ENCODE data around the gene ADCY2.

The ADCY2 gene

GRCh38 chr5:7435503-7435902 is 39.6 kb downstream of the ADCY2 start:
- no peak for DNase-seq (ENCODE audit: low read depth)
- no peak overlapping the region for H3K4me3 ChIP-seq (ENCODE audit: low read depth, low read length)
- no peak for TF ChIP-seq CTCF (IDR thresholded peaks at IDR 0.05; ENCODE audit: low read depth, low read length, missing control alignments)

- TF ChIP-seq CTCF (IDR thresholded peaks at IDR 0.05; ENCODE audit: low read depth, low read length, missing control alignments) = no peak
- DNase-seq (ENCODE audit: low read depth) = no peak
Measured at GRCh38 chr5:7436521-7436920, 40.6 kb downstream of the ADCY2 start.

GRCh38 chr5:7437836-7438235 is 41.9 kb downstream of the ADCY2 start:
- no peak overlapping the region for H3K4me3 ChIP-seq (ENCODE audit: low read depth, low read length)
- no peak for TF ChIP-seq CTCF (IDR thresholded peaks at IDR 0.05; ENCODE audit: low read depth, low read length, missing control alignments)
- DNase-seq (ENCODE audit: low read depth) = no peak

More at GRCh38 chr5:7436521-7436920, 40.6 kb downstream of the ADCY2 start:
- no peak overlapping the region for H3K4me3 ChIP-seq (ENCODE audit: low read depth, low read length)

GRCh38 chr5:7445068-7445467 is 49.1 kb downstream of the ADCY2 start:
- DNase-seq (ENCODE audit: low read depth) = no peak
- no peak for TF ChIP-seq CTCF (IDR thresholded peaks at IDR 0.05; ENCODE audit: low read depth, low read length, missing control alignments)
- no peak overlapping the region for H3K4me3 ChIP-seq (ENCODE audit: low read depth, low read length)

GRCh38 chr5:7445831-7446230 is 49.9 kb downstream of the ADCY2 start:
- TF ChIP-seq CTCF (IDR thresholded peaks at IDR 0.05; ENCODE audit: low read depth, low read length, missing control alignments) = no peak
- no peak overlapping the region for H3K4me3 ChIP-seq (ENCODE audit: low read depth, low read length)

GRCh38 chr5:7446913-7447312 is 51.0 kb downstream of the ADCY2 start:
- DNase-seq (ENCODE audit: low read depth) = no peak
- H3K4me3 ChIP-seq (ENCODE audit: low read depth, low read length) = no peak overlapping the region
- no peak for TF ChIP-seq CTCF (IDR thresholded peaks at IDR 0.05; ENCODE audit: low read depth, low read length, missing control alignments)

More at GRCh38 chr5:7445831-7446230, 49.9 kb downstream of the ADCY2 start:
- no peak for DNase-seq (ENCODE audit: low read depth)

GRCh38 chr5:7453947-7454346 is 58.0 kb downstream of the ADCY2 start:
- TF ChIP-seq CTCF (IDR thresholded peaks at IDR 0.05; ENCODE audit: low read depth, low read length, missing control alignments) = no peak
- no peak overlapping the region for H3K4me3 ChIP-seq (ENCODE audit: low read depth, low read length)
- no peak for DNase-seq (ENCODE audit: low read depth)

Measured in GM12864 (cell line).